HG03135 (cell line): ENCODE data around the gene NBEAL2.
A peak's percentile ranks its signal among the peaks of the same experiment; 100 is the strongest.

Source experiments
- ATAC-seq: cut with Tn5 transposase; IDR thresholded peaks from one replicate; pipeline ENCODE4 v1.9.1; 2021; ENCODE audit warnings: mild to moderate bottlenecking, moderate library complexity; ENCODE audit not compliant: unreplicated experiment

NBEAL2 gene

DNA sequence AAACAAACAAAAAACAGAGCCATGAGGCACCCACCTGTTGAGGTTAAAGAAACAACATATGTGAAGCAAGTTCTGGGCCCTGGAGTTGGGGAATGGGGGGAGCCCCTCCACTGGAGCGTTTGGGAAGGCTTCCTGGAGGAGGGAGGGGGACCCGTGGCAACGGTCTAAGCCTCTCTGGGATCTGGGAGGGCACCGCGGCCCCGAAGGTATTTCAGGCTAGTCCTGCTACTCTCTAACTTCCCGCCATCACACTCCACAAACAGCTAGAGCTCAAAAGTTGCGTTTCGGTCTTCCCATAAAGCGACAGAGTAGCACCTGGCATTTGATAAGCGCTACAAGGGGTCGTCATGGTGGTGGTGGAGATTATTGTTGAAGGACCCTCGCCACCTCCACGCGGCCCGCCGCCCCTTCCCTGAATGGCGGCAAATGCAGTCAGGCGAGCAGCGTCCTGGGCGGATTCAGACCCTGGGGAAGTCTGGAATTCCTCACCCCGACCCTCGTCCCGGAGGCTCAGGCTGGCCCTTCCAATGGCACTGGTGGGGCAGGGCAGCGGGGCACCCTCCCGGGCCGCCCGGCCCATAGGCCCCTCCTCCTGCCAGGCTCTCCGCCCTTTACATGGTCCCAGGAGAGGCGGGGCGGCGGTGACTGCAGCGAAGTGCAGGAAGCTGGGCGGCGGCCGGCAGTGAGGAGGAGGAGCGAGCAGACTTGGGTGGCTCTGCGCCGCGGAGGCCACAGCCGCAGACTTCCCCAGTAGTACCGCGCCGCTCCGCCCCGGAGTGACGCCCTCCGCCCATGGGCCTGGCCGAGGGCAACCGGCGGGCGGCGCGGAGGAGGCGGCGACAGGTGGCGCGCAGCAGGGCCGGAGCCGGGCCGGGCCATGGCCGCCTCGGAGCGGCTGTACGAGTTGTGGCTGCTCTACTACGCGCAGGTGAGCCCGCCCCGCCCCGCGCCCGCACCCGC is at the start of gene NBEAL2:
Gene NBEAL2 (plus strand): TSS at position 682 of the 960 bp plus-strand sequence. CDS start 196 bp downstream, at position 878.
- ATAC-seq, result peak; percentile 65

DNA sequence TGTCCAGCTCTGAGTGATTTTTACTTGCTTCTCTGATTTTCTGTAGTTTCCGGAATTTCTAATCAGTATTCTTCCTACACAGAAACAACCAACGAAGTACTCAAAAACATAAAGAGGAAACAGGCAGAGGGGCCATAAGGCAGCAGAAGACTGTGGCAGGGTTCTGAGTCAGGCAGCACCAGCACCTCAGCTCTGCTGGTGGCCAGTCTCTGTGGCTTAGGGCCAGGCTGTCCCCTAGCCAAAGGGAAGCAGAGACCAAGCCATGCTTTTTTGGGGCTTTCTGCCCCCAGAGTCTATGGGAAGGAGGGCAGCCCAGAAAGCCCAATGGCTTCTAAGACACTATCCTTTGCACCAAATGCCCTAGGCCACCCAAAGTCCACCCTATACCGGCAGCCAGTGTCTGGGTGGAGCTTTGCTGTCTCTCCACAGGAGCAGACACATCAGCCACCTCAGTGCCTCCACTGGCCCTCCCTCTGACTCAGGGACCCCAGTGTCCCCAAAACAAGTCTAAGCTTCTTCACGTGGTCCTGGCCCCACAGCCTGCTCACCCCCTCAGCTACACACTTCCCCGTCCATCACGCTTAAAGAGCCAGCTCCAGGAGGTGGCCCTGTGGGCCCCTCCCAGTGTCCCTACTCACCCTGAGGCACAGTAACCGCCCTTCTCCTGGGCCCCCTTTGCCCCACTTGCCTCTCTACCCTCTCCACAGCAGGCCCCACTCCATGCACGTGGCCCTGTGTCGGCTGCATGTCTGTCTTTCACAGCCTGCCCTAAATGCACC is 49.1 kb upstream of the NBEAL2 start:
- ATAC-seq, result no peak

GRCh38 chr3:46930945-46931403 is 48.5 kb upstream of the NBEAL2 start:
- ATAC-seq, result no peak

DNA sequence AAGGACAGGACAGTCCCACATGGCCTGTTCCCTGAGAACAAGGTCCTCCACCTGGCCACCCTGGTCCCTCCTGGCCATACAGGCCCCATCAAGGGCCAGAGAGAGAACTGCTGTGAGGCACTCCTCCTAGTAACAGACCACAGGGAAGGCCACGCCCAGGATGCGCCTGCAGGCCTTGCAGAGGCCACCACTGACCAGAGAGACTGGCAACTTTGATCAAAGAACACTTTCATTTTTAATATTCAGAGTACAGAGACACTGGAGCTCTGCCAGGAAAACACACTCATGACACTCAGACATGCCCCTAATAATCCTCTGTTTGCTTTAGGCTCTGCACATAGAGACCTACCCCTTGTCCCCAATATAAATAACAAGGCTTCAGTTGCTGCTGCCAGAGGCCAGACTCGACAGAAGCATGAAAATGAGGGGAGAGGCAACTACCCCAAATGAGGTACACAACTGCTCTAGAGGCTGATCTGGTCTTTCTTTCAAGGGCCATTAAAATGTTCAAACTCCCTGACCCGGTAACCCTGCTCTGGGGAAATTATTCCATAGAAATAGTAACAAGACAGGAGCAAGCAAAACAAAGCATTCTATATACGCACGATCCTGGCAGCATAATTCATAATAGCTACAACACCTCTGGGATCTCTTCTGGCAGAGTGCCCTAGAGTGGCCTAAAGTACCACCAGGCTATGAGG is 47.7 kb upstream of the NBEAL2 start:
- no peak for ATAC-seq

DNA sequence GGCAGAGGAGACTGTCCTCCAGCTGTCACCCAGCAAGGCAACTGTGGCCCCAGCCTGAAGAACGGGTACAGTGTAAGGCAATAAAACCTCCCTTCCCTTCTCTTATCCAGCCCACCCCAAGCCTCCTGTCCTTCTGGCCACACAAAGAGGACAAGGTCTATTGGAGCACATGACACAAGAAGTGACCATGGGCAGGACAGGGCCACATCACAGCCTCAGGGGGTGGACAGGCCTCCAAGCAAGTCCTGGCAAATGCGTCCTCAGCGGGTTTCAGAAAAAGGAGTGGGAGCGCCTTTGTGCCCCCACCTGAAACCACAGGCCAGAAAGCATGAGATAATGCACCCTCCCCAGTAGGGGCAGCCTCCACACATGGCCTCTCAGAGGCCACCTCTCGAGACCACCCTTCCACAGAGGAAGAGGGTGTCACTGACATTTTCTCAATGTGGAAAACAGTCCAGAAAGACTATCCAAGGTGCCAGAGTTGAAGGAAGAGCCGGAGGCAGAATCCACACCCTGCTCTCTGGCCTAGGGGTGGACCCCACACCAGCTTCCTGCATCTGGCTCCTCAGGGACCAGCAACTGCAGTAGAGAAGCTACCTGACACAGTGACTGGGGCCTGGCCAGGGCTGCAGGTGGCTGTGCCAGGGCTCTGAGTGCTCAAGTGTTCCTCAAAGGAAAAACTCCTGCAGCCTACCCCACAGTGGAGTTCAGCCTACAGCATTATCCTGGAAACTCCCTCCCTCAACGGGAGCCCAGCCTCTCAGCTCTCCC is 46.8 kb upstream of the NBEAL2 start:
- ATAC-seq, result no peak

GRCh38 chr3:46933261-46933660 is 46.2 kb upstream of the NBEAL2 start:
- no peak for ATAC-seq

- ATAC-seq, result no peak
Observed at GRCh38 chr3:46934072-46934471, 45.4 kb upstream of the NBEAL2 start.

GRCh38 chr3:46934498-46935167 is 44.8 kb upstream of the NBEAL2 start:
- no peak for ATAC-seq

DNA sequence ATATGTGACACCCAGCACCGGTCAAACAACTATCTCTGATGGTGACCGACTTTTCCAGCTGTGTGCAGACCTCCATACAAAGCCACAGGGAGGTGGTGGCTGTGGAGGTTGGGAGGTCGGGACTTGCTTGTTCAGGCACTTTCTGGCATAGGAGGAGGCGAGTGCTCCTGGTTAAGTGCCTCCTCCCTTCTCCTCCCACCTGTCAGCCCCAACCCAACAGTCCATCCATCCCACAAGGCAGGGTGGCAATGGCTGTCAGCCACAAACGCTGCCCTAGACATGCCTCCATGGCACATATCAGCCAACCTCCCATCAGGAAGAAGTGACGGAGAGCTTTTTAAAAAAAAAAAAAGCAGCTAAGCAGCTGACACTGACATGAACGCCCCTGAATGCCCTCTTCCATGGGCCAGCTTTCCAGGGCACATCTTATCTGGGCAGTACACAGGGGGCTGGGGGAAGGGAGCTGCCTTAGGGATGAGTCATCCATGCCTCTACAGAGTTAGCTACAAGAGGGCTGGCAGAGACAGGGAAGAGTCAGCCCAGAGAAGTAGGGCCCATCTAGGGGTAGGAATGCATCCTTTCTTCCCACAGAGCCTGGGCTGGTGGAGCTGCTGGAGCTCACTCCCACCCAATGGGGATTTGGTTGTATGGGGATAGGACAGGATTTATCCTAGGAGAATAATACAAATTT is 44.2 kb upstream of the NBEAL2 start:
- ATAC-seq, result no peak

GRCh38 chr3:46935989-46936558 is 43.4 kb upstream of the NBEAL2 start:
- no peak for ATAC-seq

- ATAC-seq, result no peak
Observed at GRCh38 chr3:46936733-46937250, 42.7 kb upstream of the NBEAL2 start.

DNA sequence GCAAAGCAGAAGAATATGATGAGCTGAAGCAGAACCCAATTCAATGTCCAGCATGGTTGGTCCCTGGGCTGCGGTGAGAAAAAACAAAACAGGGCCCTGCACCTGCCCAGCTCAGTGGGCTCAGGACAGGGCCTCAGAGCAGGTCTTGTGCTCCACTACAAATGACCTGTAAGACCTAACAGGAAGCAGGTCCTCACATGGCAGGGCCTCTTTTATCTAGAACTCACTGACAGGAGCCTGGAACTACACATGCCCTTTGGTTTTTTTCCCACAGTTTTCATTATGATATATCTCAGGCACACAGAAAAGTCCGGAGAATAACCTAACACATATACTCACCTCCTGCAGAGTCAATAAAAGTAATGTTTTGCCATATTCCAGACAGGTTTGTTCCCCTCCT is 41.3 kb upstream of the NBEAL2 start:
- ATAC-seq, result no peak

- no peak for ATAC-seq
Observed at GRCh38 chr3:46939578-46940445, 39.7 kb upstream of the NBEAL2 start.

DNA sequence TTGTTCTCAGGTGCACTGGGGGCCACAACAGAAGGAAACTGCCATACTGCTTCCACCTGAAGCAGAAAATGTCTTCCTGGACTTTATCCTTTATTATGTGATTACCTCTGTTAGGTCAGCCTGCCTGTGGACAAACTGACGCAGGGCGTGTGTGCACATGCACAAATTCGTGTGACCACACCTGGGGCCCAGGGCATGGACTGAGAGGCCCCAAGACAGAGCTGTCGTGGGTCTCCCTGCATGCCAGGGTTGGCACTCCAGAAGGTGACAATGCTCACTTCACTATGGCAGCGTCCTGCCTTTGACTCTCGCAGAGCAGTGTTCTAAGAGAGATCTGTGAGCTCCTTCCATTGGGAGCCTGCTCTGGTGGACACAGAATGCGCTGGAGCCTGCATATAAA is 37.4 kb upstream of the NBEAL2 start:
- ATAC-seq, result no peak

GRCh38 chr3:46942481-46943236 is 36.8 kb upstream of the NBEAL2 start:
- no peak for ATAC-seq

- ATAC-seq, result no peak
Observed at GRCh38 chr3:46943237-46944187, 36.0 kb upstream of the NBEAL2 start.
